AG08396 (cell line): ENCODE measurements around the gene TULP3.
"Not testable (repeated sequence)": the region's sequence is repeated elsewhere in the genome, so short reads cannot be mapped to it uniquely, and the experiment has no call there.

Experiments used
- DNase-seq: peaks from one replicate; pipeline ENCODE4 v3.0.0; 2012; ENCODE audit warnings: low spot score, mixed read lengths

Gene TULP3

GRCh38 chr12:2890388-2891239 is at the start of gene TULP3:
TSS of gene TULP3 (plus strand) at chr12:2890891. CDS start at chr12:2890948, 57 bp downstream.
- DNase-seq = peak; percentile 99

- no peak for DNase-seq
These were observed 49.5 kb upstream of the TULP3 start for GRCh38 chr12:2841056-2841650.

- DNase-seq = no peak
These were observed 47.7 kb upstream of the TULP3 start for GRCh38 chr12:2842948-2843347.

- peak; percentile 29 for DNase-seq
These were observed 45.9 kb upstream of the TULP3 start for GRCh38 chr12:2844786-2845185.

- peak; percentile 56 for DNase-seq
These were observed 45.4 kb upstream of the TULP3 start for GRCh38 chr12:2845280-2845679.

- DNase-seq = no peak
These were observed 38.8 kb upstream of the TULP3 start for GRCh38 chr12:2851931-2852330.

- peak; percentile 92 for DNase-seq
These were observed 37.1 kb upstream of the TULP3 start for GRCh38 chr12:2853626-2854025.

- no peak for DNase-seq
These were observed 35.8 kb upstream of the TULP3 start for GRCh38 chr12:2854669-2855453.

- no peak for DNase-seq
These were observed 35.1 kb upstream of the TULP3 start for GRCh38 chr12:2855546-2855945.

- no peak for DNase-seq
These were observed 34.6 kb upstream of the TULP3 start for GRCh38 chr12:2856051-2856450.

- DNase-seq = no peak
These were observed 33.7 kb upstream of the TULP3 start, which contains the start of gene TEX52 for GRCh38 chr12:2857021-2857431. TSS of gene TEX52 (minus strand) at chr12:2857039. CDS start at chr12:2857026, 13 bp downstream.

- no peak for DNase-seq
These were observed 33.1 kb upstream of the TULP3 start for GRCh38 chr12:2857576-2857975.

- no peak for DNase-seq
These were observed 32.4 kb upstream of the TULP3 start for GRCh38 chr12:2858334-2858733.

- no peak for DNase-seq
These were observed 31.7 kb upstream of the TULP3 start for GRCh38 chr12:2858944-2859421.

GRCh38 chr12:2860170-2860569 is 30.5 kb upstream of the TULP3 start:
- no peak for DNase-seq

- no peak for DNase-seq
These were observed 27.8 kb upstream of the TULP3 start for GRCh38 chr12:2862876-2863275.

GRCh38 chr12:2863402-2863801 is 27.3 kb upstream of the TULP3 start:
- not testable (repeated sequence) for DNase-seq

GRCh38 chr12:2864198-2864597 is 26.5 kb upstream of the TULP3 start:
- no peak for DNase-seq

- peak; percentile 63 for DNase-seq
These were observed 21.6 kb upstream of the TULP3 start for GRCh38 chr12:2868986-2869632.

GRCh38 chr12:2876431-2877046 is 14.2 kb upstream of the TULP3 start:
- DNase-seq = peak; percentile 48
